B cell (primary cell): ENCODE data around the gene PXMP2.

ENCODE experiments used
- CTCF ChIP-seq: fragments of 200-600 bp; IDR thresholded peaks from one replicate; pipeline ENCODE4 v1.8.0; 2022; ENCODE audit warnings: antibody characterized with exemption, mild to moderate bottlenecking
- EZH2 ChIP-seq: IDR thresholded peaks from 2 replicates; pipeline ENCODE4 v1.6.1; 2012; ENCODE audit warnings: borderline replicate concordance, low read depth, mild to moderate bottlenecking, moderate library complexity, low read length; ENCODE audit not compliant: insufficient read depth, poor library complexity, severe bottlenecking

GRCh38 chr12:132719141-132719953 is 32.0 kb downstream of the PXMP2 start:
- TF ChIP-seq CTCF (no peak), EZH2 (no peak)
